Cortex of kidney (tissue), 1 donor: ENCODE measurements around the gene FAAP20.

ENCODE experiments used
- DNase-seq: peaks from one replicate; lab custom pipeline; 2025; lab: John Stamatoyannopoulos, UW

The FAAP20 gene

DNA sequence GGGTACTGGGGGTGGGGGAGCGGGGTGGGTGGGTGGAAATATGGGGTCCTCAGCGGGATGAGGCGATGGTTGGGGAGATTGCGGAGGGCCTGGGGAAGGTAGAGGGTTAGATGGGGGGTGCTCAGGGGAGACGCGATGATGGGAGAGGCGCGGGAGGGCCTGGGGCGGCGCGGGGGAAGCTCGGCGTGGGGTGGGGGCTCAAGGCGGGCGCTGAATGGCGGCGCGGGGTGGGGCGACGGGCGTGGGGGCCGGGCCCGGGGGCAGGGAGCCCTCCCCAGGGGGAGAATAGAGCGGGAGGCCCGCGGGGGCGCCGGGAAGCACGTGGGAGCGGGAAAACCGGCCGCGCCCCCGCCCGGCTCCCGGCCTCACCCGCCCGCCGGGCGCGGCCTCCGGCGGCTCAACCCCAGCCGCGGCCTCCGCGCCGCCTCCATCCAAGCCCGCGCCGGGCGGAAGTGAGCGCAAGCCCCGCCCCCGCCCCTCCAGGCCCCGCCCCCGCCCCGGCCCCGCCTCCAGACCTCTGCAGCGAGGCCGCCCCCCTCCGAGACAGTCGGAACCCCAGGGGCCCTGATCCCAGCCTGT is at the start of gene FAAP20:
FAAP20 (minus strand) TSS at position 454 of the 579 bp plus-strand sequence; CDS start at position 431, 23 bp downstream.
- DNase-seq = no peak

- DNase-seq = no peak
Observed at GRCh38 chr1:2242814-2243725, 48.5 kb upstream of the FAAP20 start.

DNA sequence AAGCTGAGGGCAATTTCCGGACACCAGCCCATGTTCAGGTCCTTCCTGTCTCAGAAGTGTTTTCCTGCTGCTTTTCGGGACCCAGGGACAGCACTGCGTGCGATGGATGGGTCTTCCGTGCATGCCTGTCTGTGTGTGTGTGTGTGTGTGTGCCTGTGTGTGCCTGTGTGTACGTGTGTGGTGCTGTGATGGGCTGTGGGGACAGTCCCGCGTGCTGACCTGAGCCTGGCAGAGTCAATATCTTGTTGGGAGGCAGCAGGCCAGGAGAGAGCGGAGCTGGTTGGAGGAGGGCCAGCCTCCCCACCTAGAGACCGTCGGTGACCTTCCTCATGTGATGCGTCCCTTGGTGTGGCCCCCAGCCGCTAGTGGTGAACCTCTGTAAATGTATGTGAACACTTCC is 47.2 kb upstream of the FAAP20 start:
- no peak for DNase-seq

DNA sequence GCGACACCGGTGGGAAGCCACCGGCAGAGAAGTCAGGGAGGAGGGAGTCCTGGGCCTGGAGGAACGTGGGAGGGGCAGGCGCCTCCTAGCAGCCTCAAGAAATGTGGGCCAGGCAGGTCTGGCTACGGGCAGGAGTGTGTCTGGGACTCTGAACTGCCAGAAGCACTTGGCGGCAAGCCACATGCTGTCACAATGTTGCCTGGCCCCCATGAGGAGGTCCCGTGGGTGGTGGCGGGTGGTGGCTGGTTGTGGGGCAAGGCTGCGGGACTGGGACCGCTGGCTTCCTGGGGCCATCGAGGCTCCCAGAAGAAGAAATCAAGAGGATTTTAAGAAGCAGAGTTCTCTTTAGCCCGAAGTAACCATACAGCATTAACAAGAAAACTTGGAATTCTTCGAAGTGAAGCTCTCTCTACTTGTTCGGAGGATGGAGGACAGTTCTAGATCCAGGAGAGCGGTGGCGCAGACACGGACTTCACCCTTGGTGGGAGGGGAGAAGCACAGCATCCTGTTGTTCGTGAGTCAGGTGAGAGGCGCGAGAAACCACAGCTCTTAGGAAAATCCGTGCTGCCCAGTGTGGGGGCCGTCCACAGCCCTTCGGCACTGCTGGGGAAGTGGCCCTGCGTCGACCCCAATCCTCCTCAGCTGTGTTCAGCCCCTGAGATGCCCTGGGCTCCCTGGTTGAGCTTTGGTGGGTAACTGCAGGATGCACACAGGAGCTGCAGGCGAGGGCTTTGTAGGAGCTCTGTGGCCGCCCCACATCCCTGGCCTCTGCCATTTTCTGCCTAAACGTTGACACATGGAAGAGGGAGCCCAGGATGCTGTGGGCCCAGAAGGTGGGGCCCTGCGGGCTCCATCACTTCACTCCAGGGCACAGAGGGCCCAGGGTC is 45.9 kb upstream of the FAAP20 start:
- DNase-seq = no peak

DNA sequence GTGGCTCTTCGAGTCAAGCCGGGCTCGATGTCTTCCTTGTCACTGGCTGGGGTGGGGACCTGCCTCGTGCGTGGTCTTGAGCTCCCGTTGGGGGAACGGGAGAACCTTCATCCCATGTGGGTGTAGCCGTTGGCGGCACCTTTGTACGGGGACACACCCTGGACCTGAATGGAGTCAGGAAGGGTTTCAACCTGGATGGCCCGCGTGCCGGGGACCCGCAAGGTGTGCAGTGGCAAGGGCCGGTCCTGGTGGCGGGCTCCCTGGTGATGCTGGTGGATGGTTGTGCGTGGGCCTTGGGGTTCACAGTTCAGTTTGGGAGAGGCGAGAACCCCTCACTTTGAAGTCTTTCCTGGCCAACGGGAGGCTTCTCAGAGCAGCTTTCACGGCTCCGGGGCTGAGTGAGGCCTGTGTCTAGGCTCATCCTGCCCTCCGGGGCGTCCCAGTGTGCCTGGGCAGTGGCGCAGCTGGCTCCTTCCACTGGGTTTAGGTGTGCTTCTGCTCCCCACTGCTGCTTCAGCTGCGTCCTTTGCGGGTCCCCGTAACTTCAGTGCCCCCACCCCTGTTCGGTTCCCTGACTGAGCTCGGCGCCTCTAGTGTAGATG is 44.9 kb upstream of the FAAP20 start:
- no peak for DNase-seq

GRCh38 chr1:2239013-2239370 is 44.4 kb upstream of the FAAP20 start:
- DNase-seq = no peak

GRCh38 chr1:2238361-2239012 is 43.9 kb upstream of the FAAP20 start:
- no peak for DNase-seq

GRCh38 chr1:2237773-2238172 is 43.2 kb upstream of the FAAP20 start:
- DNase-seq = no peak

DNA sequence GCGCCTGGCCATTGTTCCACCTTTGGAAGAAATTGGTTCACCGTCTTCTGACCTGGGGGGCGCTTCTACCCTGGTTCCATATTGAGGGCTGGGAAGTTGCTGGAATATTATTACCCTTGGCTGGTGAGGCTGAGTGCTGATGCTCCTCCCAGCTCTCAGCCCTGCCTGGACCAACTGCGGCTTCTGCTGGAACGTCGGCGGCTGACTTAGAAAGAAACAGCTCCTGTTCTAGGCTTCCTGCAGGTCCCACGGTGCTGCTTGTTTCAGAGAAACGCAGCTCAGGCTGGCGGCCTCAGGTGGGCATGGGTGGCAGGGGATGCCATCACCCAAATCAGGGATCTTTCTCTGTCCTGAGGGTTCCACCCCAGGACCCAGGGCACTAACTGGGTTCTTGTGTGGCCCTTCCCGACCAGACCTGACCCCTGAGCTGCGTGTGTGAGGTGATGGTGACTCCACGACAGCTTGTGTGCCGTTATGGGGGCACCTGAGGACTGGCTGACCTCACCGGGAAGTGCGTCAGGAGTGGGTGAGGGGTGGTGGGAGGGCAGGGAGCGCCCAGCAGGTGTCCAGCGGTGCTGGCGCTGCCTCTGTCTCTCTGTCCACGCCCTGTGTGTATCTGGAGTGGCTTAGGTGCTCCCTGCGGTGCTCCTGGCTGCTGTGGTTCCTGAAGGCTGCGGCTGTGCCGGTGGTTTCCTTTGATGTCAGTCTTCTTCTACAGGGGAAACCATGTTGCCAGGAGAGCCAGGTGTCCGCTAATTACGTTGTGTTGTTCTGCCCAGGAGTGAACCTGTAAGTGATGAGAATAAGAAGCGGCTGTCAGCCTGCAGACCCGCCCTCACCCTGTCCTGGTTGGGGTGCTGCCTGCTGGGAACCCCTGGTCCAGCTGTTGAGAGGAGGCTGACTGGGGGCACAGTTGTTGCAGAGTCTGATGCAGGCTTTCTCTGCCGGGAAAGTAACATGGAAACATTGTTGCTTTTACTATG is 42.4 kb upstream of the FAAP20 start:
- no peak for DNase-seq

- DNase-seq = no peak
Observed at GRCh38 chr1:2235300-2235998, 40.9 kb upstream of the FAAP20 start.

DNA sequence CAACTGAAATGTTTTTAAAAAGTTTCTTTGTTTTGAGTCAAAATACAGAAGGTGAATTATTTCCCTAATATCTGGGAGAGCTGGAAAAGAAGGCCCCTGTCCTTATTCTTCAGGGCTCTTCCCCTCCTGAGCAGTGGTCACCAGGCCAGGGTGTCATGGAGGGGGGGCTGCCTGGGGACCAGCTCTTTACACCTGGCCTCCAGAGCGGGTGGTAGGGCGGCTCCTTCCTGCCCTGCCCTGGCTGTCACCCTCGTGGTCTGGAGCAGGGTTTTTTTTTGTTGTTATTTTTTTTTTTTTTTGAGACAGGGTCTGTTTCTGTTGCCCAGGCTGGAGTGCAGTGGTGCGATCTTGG is 40.2 kb upstream of the FAAP20 start:
- no peak for DNase-seq

DNA sequence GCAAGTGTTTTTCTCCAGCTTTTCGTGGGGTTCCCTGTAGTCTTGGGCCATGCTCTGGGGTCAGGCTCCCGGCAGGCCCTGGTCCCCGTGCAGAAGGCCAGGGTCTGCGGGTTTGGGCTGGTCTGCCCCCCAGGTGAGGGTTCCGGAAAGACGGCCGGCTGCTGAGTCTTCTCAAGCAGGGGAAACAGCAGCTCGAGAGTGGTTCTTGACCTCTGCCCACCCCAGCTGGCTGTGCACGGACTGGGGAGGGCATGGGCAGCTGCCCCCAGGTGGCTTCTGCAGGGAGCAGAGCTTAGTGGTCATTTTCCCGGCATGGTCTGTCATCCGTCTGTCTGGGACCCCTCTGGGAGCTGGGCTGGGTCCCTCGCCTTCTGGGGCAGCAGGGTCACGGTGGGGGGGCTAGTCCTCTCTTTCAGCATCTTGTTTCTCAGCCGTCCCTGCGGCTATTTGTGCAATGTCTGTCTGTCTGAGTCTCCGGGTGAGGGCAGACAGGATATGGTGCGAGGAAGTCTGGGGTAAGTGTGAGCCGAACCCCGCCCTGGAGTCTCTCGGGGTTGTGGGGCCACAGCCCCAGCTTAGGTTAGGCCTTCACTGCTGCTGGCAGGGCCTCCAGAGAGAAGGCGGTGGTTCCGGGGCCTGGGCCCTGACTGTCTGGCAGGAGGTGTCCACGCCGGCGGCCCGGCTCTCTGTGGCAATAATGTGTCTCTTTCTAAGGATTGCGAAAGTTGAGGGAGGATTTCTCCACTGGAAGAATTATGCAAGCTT is 39.6 kb upstream of the FAAP20 start:
- DNase-seq = no peak

- no peak for DNase-seq
Observed at GRCh38 chr1:2233468-2233867, 38.9 kb upstream of the FAAP20 start.

DNA sequence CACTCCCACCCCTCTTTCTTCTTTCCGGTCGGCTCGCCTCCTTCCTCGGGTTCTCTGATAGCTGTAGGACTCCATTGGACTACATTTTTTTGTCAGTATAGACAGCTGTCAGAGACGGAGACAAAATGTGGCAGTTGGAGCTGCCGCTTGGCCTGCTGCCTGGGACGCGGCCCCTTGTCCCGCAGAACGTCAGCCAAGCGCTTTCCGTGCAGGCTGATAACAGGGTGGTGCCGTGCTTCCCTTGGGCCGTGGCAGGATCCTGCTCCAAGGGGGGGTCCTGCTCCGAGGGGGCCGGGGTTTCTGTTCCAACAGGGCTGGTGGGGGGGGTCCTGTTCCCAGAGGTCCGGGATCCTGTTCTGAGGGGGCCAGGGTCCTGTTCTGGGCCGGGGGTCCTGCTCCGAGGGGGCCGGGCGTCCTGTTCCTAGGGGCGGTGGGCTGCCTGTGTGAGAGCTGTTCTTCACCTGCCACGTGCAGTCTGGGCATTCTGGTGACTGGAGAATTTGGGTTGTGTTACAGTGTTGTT is 38.4 kb upstream of the FAAP20 start:
- no peak for DNase-seq

DNA sequence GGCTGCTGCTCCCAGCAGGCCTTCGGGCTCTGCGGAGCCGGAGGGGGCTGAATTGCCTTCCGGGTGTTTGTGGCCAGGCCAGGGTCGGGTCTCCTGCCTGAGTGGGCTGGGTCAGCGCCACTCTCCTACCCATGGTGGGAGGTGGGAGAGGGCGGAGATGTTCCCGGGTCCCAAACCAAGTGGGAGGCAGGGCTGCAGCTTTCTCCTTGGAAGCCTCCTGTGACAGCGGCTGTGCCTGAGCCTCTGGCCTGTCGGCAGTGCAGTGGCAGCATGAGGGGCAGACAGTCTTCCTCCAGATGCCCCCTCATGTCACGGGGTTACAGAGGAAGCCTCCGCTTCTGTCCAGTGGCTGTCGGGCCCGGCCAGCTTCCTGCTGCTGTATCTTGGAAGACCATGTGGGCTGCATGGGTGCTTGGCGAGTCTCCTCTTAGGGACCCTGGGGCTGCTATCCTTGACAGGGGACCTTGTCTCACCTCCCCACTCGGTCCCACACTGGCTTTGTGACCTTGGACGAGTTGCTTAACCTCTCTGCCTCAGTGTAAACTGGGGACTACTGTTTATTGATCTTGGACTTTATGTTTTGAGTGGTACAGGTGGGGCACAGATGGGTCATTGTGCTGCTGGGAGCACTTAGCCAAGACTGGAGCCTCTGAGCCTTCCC is 37.8 kb upstream of the FAAP20 start:
- no peak for DNase-seq

DNA sequence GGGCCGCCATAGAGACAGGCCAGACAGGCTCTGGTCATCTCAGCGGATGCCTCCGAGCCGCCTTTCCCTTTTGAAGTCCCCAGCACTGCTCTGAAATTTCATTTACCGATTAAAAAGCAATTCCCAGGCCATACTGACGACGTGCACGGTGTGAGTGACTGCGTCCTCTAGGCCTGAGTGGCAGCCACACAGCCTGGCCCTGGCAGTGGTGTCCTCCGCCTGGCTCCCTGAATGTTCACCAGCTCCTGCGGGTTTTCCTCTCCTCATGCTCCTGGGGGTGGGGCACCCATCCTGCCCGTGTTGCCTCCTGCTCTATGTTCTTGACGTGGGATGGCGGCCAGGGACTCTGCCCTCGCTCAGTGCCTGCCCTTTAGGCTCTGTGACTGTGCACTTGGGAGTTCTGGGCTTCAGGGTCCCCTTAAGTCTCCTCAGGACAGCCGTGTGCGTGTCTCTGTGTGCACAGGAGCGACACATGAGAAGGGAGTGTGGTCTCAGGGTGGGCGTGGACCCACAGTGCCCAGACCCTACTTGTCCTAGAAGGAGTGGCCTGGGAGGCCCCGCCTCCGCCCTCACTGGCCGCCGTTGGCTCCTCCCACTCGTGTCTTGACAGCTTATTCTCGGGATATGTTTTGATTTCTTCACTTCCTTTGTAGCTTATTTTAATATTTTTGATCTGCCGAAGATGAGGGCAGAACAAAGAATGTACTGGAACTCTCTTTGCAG is 37.1 kb upstream of the FAAP20 start:
- no peak for DNase-seq

- no peak for DNase-seq
Observed at GRCh38 chr1:2230781-2231531, 36.4 kb upstream of the FAAP20 start.
